Activated CD4-positive, alpha-beta T cell treated with anti-CD3 and anti-CD28 coated beads for 48 hours (primary cell): ENCODE results near the gene STK38L.

Source experiments
- DNase-seq: peaks from one replicate; pipeline ENCODE4 v3.0.0-alpha.2; 2020

The STK38L gene

GRCh38 chr12:27330846-27331245 is 86.8 kb downstream of the STK38L start:
- no peak for DNase-seq

GRCh38 chr12:27331291-27331926 is 87.3 kb downstream of the STK38L start:
- DNase-seq: peak; percentile 25

- no peak for DNase-seq
These were observed 87.8 kb downstream of the STK38L start for GRCh38 chr12:27331927-27332324.

- no peak for DNase-seq
These were observed 88.3 kb downstream of the STK38L start for GRCh38 chr12:27332407-27332713.

GRCh38 chr12:27332714-27333402 is 88.8 kb downstream of the STK38L start, which contains the start of gene BMAL2:
Gene BMAL2, plus strand, starts transcription at chr12:27332836. Its CDS starts 237 bp downstream, at chr12:27333073.
- peak; percentile 55 for DNase-seq

GRCh38 chr12:27333403-27334009 is 89.4 kb downstream of the STK38L start:
- DNase-seq: peak; percentile 62

- DNase-seq: no peak
These were observed 90.1 kb downstream of the STK38L start for GRCh38 chr12:27334042-27334720.

GRCh38 chr12:27334721-27335082 is 90.6 kb downstream of the STK38L start:
- DNase-seq: no peak

GRCh38 chr12:27335364-27336281 is 91.5 kb downstream of the STK38L start:
- DNase-seq: no peak

GRCh38 chr12:27336282-27336653 is 92.2 kb downstream of the STK38L start:
- no peak for DNase-seq

GRCh38 chr12:27337376-27337775 is 93.3 kb downstream of the STK38L start:
- no peak for DNase-seq

- no peak for DNase-seq
These were observed 94.4 kb downstream of the STK38L start for GRCh38 chr12:27338473-27338872.

GRCh38 chr12:27340971-27341370 is 96.9 kb downstream of the STK38L start:
- DNase-seq: no peak

- no peak for DNase-seq
These were observed 98.5 kb downstream of the STK38L start for GRCh38 chr12:27342536-27342935.

GRCh38 chr12:27343255-27344000 is 99.3 kb downstream of the STK38L start:
- no peak for DNase-seq

GRCh38 chr12:27344246-27344645 is 100.2 kb downstream of the STK38L start:
- no peak for DNase-seq

- DNase-seq: no peak
These were observed 100.7 kb downstream of the STK38L start for GRCh38 chr12:27344760-27345159.

- no peak for DNase-seq
These were observed 101.3 kb downstream of the STK38L start for GRCh38 chr12:27345376-27345775.

GRCh38 chr12:27347779-27348178 is 103.7 kb downstream of the STK38L start:
- no peak for DNase-seq

GRCh38 chr12:27351476-27351875 is 107.4 kb downstream of the STK38L start:
- no peak for DNase-seq

- no peak for DNase-seq
These were observed 111.4 kb downstream of the STK38L start for GRCh38 chr12:27355486-27355885.

- DNase-seq: no peak
These were observed 111.9 kb downstream of the STK38L start for GRCh38 chr12:27355979-27356378.
